H1 (cell line): ENCODE measurements around the gene SFMBT2.

Experiments used
- FOSL1 ChIP-seq: IDR thresholded peaks from 2 replicates; pipeline ENCODE4 v1.6.1; 2011; ENCODE audit warnings: mild to moderate bottlenecking, low read depth, low read length, moderate library complexity; ENCODE audit not compliant: insufficient read depth
- JUND ChIP-seq: IDR thresholded peaks from 2 replicates; pipeline ENCODE4 v1.6.1; 2011; ENCODE audit warnings: mild to moderate bottlenecking, improper control_type of control experiment, low read length
- KDM1A ChIP-seq: fragments of 200-600, 300-600 bp; sonication (generic); IDR thresholded peaks from 2 replicates; pipeline ENCODE4 v1.7.1; 2016; ENCODE audit warnings: mild to moderate bottlenecking, low read length, borderline replicate concordance
- POLR2A ChIP-seq, 2 experiments: IDR thresholded peaks; 1 replicate in 1 of 2; 2 replicates in 1 of 2; pipeline ENCODE4 v1.6.1; 2011; ENCODE audit warnings: low read depth in 2 of 2, low read length in 2 of 2, mild to moderate bottlenecking in 2 of 2; ENCODE audit errors: control extremely low read depth in 1 of 2
- POLR2AphosphoS5 ChIP-seq: IDR thresholded peaks from 2 replicates; pipeline ENCODE4 v1.6.1; 2011; ENCODE audit warnings: low read depth, low read length
- TF ChIP-seq, protein P1 (sequence below), 3 experiments: IDR thresholded peaks; 1 replicate in 2 of 3; 2 replicates in 1 of 3; pipeline versions ENCODE4 v1.5.1 to v1.6.1; 2011; ENCODE audit warnings: low read length in 3 of 3, mild to moderate bottlenecking in 3 of 3, inconsistent platforms in 2 of 3, low read depth in 1 of 3, moderate library complexity in 1 of 3; ENCODE audit not compliant: insufficient read depth in 1 of 3; ENCODE audit errors: control extremely low read depth in 1 of 3

DNA sequence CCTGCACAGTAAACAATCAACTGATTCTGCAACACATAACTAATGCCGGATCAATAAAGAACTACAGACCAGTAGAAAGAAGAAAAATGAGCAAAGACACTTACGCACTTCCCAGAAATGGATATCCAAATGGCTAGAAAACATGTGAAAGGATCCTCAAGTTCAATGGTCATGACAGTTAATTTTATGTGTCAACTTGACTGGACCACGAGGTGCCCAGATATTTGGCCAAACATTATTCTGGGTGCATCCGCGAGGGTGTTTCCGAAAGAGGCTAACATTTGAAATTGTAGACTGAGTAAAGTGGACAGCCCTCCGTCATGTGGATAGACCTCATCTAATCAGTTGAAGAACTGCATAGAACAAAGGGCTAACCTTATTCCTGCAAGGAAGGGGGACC is 102.0 kb downstream of the SFMBT2 start:
- TF ChIP-seq, protein P1, sequence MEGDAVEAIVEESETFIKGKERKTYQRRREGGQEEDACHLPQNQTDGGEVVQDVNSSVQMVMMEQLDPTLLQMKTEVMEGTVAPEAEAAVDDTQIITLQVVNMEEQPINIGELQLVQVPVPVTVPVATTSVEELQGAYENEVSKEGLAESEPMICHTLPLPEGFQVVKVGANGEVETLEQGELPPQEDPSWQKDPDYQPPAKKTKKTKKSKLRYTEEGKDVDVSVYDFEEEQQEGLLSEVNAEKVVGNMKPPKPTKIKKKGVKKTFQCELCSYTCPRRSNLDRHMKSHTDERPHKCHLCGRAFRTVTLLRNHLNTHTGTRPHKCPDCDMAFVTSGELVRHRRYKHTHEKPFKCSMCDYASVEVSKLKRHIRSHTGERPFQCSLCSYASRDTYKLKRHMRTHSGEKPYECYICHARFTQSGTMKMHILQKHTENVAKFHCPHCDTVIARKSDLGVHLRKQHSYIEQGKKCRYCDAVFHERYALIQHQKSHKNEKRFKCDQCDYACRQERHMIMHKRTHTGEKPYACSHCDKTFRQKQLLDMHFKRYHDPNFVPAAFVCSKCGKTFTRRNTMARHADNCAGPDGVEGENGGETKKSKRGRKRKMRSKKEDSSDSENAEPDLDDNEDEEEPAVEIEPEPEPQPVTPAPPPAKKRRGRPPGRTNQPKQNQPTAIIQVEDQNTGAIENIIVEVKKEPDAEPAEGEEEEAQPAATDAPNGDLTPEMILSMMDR (IDR thresholded peaks at IDR 0.05; ENCODE audit: control extremely low read depth in 1 of 3, insufficient read depth in 1 of 3, low read depth in 1 of 3, low read length in 3 of 3), result no peak
- TF ChIP-seq POLR2AphosphoS5 (no peak), KDM1A (no peak), POLR2A (IDR thresholded peaks at IDR 0.05; ENCODE audit: control extremely low read depth in 1 of 2, low read depth in 2 of 2, low read length in 2 of 2) (no peak), JUND (no peak), FOSL1 (no peak)
